DOHH2 (cell line): ENCODE results near the gene C22orf15.

Experiments used
- H3F3A ChIP-seq: fragments of 200-600 bp; sonication (generic), shearing (Covaris generic); 2 replicates; pipeline ENCODE4 v1.6.0; 2016; ENCODE audit warnings: antibody characterized with exemption, mild to moderate bottlenecking; ENCODE audit not compliant: control insufficient read depth, insufficient read depth
- H3K27ac ChIP-seq: fragments of 200-600 bp; sonication (generic); 2 replicates; pipeline ENCODE4 v1.5.1; 2014; ENCODE audit warnings: low read depth, mild to moderate bottlenecking, low read length, moderate library complexity
- H3K27me3 ChIP-seq: fragments of 200-600 bp; sonication (generic); 2 replicates; pipeline ENCODE4 v1.6.1; 2014; ENCODE audit warnings: mild to moderate bottlenecking, low read length, mixed read lengths; ENCODE audit not compliant: control insufficient read depth
- H3K36me3 ChIP-seq: fragments of 200-600 bp; sonication (generic); 2 replicates; pipeline ENCODE4 v1.6.1; 2014; ENCODE audit warnings: mild to moderate bottlenecking, low read length, moderate library complexity, mixed read lengths; ENCODE audit not compliant: control insufficient read depth
- H3K4me1 ChIP-seq: fragments of 200-600 bp; sonication (generic); 2 replicates; pipeline ENCODE4 v1.6.1; 2014; ENCODE audit warnings: mild to moderate bottlenecking, low read length, mixed read lengths; ENCODE audit not compliant: control insufficient read depth
- H3K4me2 ChIP-seq: fragments of 200-600 bp; sonication (generic); 2 replicates; pipeline ENCODE4 v1.6.0; 2014; ENCODE audit warnings: mild to moderate bottlenecking, low read length, moderate library complexity
- H3K4me3 ChIP-seq: fragments of 200-600 bp; sonication (generic); 2 replicates; pipeline ENCODE4 v1.5.1; 2014; ENCODE audit warnings: mild to moderate bottlenecking, low read length, mixed read lengths
- H3K79me2 ChIP-seq: fragments of 200-600 bp; sonication (generic); 2 replicates; pipeline ENCODE4 v1.6.1; 2014; ENCODE audit warnings: mild to moderate bottlenecking, low read length, mixed read lengths; ENCODE audit not compliant: control insufficient read depth
- H3K9me2 ChIP-seq: fragments of 200-600 bp; sonication (generic); replicated peaks from 2 replicates; pipeline ENCODE4 v1.6.1; 2014; ENCODE audit warnings: mild to moderate bottlenecking, low read length, mixed read lengths; ENCODE audit not compliant: control insufficient read depth
- H3K9me3 ChIP-seq: fragments of 200-600 bp; sonication (generic); 2 replicates; pipeline ENCODE4 v1.6.1; 2014; ENCODE audit warnings: antibody characterized with exemption, low read length, mixed read lengths; ENCODE audit not compliant: control insufficient read depth, insufficient read depth
- H4K20me1 ChIP-seq: fragments of 200-600 bp; sonication (generic); 2 replicates; pipeline ENCODE4 v1.6.0; 2014; ENCODE audit warnings: low read depth, mild to moderate bottlenecking, antibody characterized with exemption, low read length, moderate library complexity; ENCODE audit not compliant: control insufficient read depth, insufficient read depth
- CTCF ChIP-seq: fragments of 200-600 bp; sonication (generic); IDR thresholded peaks from one replicate; pipeline ENCODE4 v1.5.1; 2014; ENCODE audit warnings: antibody characterized with exemption, mild to moderate bottlenecking, low read depth, low read length; ENCODE audit not compliant: poor library complexity, severe bottlenecking
- EZH2phosphoT487 ChIP-seq: fragments of 200-600 bp; sonication (generic); IDR thresholded peaks from 2 replicates; pipeline ENCODE4 v1.6.1; 2017; ENCODE audit warnings: borderline replicate concordance, mild to moderate bottlenecking, antibody characterized with exemption, low read length, moderate library complexity, mixed read lengths

Gene C22orf15

GRCh38 chr22:23762842-23763578 is at the start of gene C22orf15:
Gene C22orf15 (plus strand): TSS chr22:23762990. CDS start chr22:23763307, 317 bp downstream.
- H3F3A ChIP-seq: peaks cover 3% of the 10 kb centered on the region; the same call in 1 of the 2 replicates
- no peaks in the 10 kb centered on the region for H3K9me2 ChIP-seq
- H3K4me3 ChIP-seq: peak within 1 kb of the TSS; percentile 66
- H3K36me3 ChIP-seq: peaks cover 44% of the 10 kb centered on the region
- peaks cover 46% of the 10 kb centered on the region for H3K4me1 ChIP-seq
- peak within 1 kb of the TSS; percentile 92 for H3K4me2 ChIP-seq
- no peaks in the 10 kb centered on the region for H3K9me3 ChIP-seq
- H3K79me2 ChIP-seq: peaks cover 43% of the 10 kb centered on the region
- H3K27ac ChIP-seq: peak within 1 kb of the TSS; percentile 59
- no peak for TF ChIP-seq CTCF
- no peak for TF ChIP-seq EZH2phosphoT487
- H4K20me1 ChIP-seq: peaks cover 6% of the 10 kb centered on the region; the same call in 1 of the 2 replicates
- no peaks in the 10 kb centered on the region for H3K27me3 ChIP-seq

DNA sequence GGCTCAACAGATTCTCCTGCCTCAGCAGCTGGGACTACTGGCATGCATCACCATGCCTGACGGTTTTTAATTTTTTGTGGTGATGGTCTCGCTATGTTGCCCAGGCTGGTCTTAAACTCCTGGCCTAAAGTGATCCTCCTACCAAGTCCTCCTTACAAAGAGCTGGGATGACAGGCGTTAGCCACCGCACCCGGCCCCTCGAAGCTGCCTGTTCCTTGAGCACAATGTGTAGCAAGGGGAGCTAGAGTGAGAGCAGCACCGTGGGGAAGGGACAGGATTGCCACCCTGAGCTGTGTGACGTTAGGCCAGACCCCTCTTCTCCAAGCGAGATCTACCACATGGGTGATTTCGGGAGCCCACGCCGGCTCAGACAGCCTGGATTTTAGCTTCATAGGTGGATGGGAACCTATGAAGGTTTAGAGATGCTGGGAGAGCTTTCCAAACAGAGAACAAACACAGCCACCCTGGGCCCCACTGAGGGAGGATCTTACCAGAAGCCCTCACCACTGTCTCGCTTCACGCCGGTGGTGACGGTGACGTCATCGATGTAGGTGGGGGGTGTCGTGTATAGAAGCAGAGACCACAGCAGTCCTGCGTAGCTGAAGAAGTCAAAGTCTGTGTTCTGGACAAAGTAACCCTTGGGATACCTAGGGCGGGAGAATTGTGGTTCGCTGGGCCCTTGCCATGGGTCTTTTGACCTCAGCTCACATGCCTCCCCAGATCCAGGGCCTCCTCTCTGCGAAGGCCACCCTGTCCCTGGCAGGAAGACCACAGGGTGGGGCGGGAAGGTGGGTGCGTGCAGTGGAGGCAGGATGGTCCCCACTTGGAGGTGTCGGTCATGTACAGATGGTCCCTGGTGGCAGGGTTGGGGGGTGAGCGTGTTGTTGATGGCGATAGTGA is 48.8 kb upstream of the C22orf15 start:
- H3K9me2 ChIP-seq: no peaks in the 10 kb centered on the region
- H3K4me1 ChIP-seq: peaks cover 20% of the 10 kb centered on the region
- H3K9me3 ChIP-seq: no peaks in the 10 kb centered on the region
- no peak for TF ChIP-seq CTCF
- TF ChIP-seq EZH2phosphoT487: no peak
- H4K20me1 ChIP-seq: no peaks in the 10 kb centered on the region
- H3K27ac ChIP-seq: no peak overlapping the region
- H3K4me3 ChIP-seq: no peak overlapping the region
- no peaks in the 10 kb centered on the region for H3K27me3 ChIP-seq
- H3F3A ChIP-seq: no peaks in the 10 kb centered on the region
- peaks cover 23% of the 10 kb centered on the region for H3K79me2 ChIP-seq
- peaks cover 51% of the 10 kb centered on the region for H3K36me3 ChIP-seq
- no peak overlapping the region for H3K4me2 ChIP-seq

DNA sequence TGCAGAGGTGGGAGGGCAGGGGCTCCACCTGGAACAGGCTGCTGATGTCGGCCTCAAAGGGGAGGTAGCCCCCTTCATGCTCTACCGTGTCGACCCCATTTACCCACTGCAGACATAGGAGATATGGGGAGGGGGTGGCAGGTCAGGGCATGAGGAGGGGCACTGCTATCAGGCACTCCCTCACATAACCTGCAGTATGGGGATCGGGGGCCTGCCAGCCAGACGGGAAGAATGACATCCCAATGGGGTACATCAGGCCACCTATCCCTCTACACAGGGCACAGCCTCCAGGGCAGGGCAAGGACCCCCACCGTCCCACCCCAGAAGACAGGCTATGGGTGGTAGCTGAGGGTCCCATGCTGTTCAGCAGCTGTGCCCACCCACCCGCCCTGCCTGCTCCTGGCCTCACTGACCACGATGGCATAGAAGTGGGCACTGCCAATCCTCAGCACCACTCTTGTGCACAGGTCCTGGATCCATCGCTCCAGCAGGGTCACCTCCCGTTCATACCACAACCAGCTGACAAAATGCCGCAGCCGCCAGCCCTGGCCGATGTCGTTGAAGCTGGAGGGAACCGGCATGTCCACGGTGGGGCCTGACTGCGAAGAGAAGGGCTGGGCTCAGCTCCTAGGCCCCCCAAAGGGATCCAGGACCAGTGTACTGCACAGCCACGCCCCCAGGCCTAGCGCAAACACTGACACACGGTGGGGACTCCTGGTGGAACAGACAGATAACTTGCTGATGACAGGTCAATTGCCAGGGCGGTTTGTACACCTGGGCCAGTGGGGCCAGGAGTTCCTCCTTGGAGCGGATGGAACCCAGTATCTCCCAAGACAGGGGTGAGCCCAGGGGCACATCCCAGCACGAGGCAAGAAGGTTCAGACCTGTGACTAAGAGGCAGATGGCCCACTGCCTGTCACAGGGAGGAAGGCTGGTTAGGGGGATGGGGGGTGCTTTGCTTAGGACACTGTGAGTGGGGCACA is 47.9 kb upstream of the C22orf15 start:
- no peak overlapping the region for H3K27ac ChIP-seq
- no peaks in the 10 kb centered on the region for H3K27me3 ChIP-seq
- H3K4me1 ChIP-seq: peaks cover 20% of the 10 kb centered on the region
- no peaks in the 10 kb centered on the region for H3K9me3 ChIP-seq
- peak overlapping the region; percentile 5; the same call in 1 of the 2 replicates for H3K4me2 ChIP-seq
- H3K79me2 ChIP-seq: peaks cover 23% of the 10 kb centered on the region
- H3F3A ChIP-seq: no peaks in the 10 kb centered on the region; the same call in 1 of the 2 replicates
- no peak for TF ChIP-seq CTCF
- TF ChIP-seq EZH2phosphoT487: no peak
- no peaks in the 10 kb centered on the region for H4K20me1 ChIP-seq
- no peaks in the 10 kb centered on the region for H3K9me2 ChIP-seq
- no peak overlapping the region for H3K4me3 ChIP-seq
- H3K36me3 ChIP-seq: peaks cover 42% of the 10 kb centered on the region
